Measurements from ENCODE around the gene SUSD4. TPM values are rescaled to one million over a fixed set of nuclear protein-coding genes. Genes with fewer than 3 reads are reported as not detected.

SUSD4 gene
- total and polyA plus RNA-seq, 10 of the 15 experiments (the other 5 are each of a cell fraction or from before 2014, with no cell fraction given) = 0.13 to 1.1 (median 0.26) TPM; not detected in 3

- no peaks in the 10 kb centered on the region for H3K4me1 ChIP-seq (ENCODE audit: control insufficient read depth, insufficient read depth, low read length)
- no peak overlapping the region for H3K9ac ChIP-seq (ENCODE audit: control insufficient read depth, insufficient read depth, low read length)
- no peaks in the 10 kb centered on the region for H3K27me3 ChIP-seq (replicated peaks in 1 of 2; ENCODE audit: control insufficient read depth in 2 of 2, insufficient read depth in 2 of 2, low read length in 1 of 2)
- no peaks in the 10 kb centered on the region for H3K9me3 ChIP-seq (replicated peaks; ENCODE audit: control insufficient read depth, insufficient read depth, low read length)
- no peaks in the 10 kb centered on the region for H3K79me2 ChIP-seq (ENCODE audit: control insufficient read depth, insufficient read depth, low read length)
- no peak overlapping the region for H3K4me2 ChIP-seq (ENCODE audit: control insufficient read depth, insufficient read depth)
- ChIA-PET SMC1A (ENCODE audit: uncharacterized antibody, unreplicated experiment) (no interaction called here), POLR2A (no interaction called here), RAD21 (ENCODE audit: unreplicated experiment) (no interaction called here), CTCF (no interaction called here)
- 0% methylated on average over 2 of the region's 2 CpGs for WGBS (ENCODE audit: insufficient coverage, insufficient replicate concordance, low lambda C conversion rate, missing lambda C conversion rate)
- intact Hi-C loops (cut with micrococcal nuclease; ENCODE audit: unreplicated experiment) = no loop called here
- H3K27ac ChIP-seq (ENCODE audit: control insufficient read depth, insufficient read depth) = no peak overlapping the region
- FAIRE-seq (no peak), DNase-seq (ENCODE audit: low read depth, low spot score) (no peak), ATAC-seq (no peak)
- no peak overlapping the region for H2AFZ ChIP-seq (ENCODE audit: control insufficient read depth, low read depth, low read length)
- in situ Hi-C loops (cut with MboI) = no loop called here
- no TSS peak for BruUV-seq (replicated peaks)
- TF ChIP-seq MAX (IDR thresholded peaks at IDR 0.05; ENCODE audit: low read depth, low read length) (no peak), NKRF (conservative IDR thresholded peaks at IDR 0.05) (no peak), SIN3A (IDR thresholded peaks at IDR 0.05; ENCODE audit: low read depth, low read length) (no peak), MEF2A (IDR thresholded peaks at IDR 0.05; ENCODE audit: insufficient read depth, low read depth, low read length) (no peak), SMAD5 (IDR thresholded peaks at IDR 0.05; ENCODE audit: low read depth) (no peak), FOXK2 (IDR thresholded peaks at IDR 0.05) (no peak), POLR2AphosphoS5 (IDR thresholded peaks at IDR 0.05; ENCODE audit: low read length) (no peak), ATF3 (IDR thresholded peaks at IDR 0.05; ENCODE audit: borderline replicate concordance, extremely low read depth, low read depth, low read length) (no peak), PAX5 (IDR thresholded peaks at IDR 0.05; ENCODE audit: borderline replicate concordance, low read depth, low read length) (no peak), MEF2B (IDR thresholded peaks at IDR 0.05; ENCODE audit: partially characterized antibody, poor library complexity, severe bottlenecking) (no peak), FOXM1 (IDR thresholded peaks at IDR 0.05; ENCODE audit: low read depth, low read length) (no peak), MYC (IDR thresholded peaks at IDR 0.05; ENCODE audit: insufficient read depth, insufficient read length, insufficient replicate concordance, low read length, severe bottlenecking) (no peak), CTCF (IDR thresholded peaks at IDR 0.05 in 2 of 3, conservative IDR thresholded peaks at IDR 0.05 in 1 of 3; ENCODE audit: control insufficient read depth in 2 of 3, extremely low read depth in 1 of 3, insufficient read depth in 1 of 3, low read depth in 3 of 3, low read length in 3 of 3) (no peak)
- H3K36me3 ChIP-seq (ENCODE audit: control insufficient read depth in 2 of 2, insufficient read depth in 2 of 2, low read length in 1 of 2) = no peaks in the 10 kb centered on the region
- no peak overlapping the region for H3K4me3 ChIP-seq
- H4K20me1 ChIP-seq (ENCODE audit: control insufficient read depth, insufficient read depth) = no peaks in the 10 kb centered on the region
These were observed 38.2 kb upstream of the SUSD4 start for GRCh38 chr1:223401873-223402789.

Measured in GM12878 (cell line).